K562 (cell line): ENCODE measurements around the gene SAMD4A. TPM values are rescaled to one million over a fixed set of nuclear protein-coding genes. Genes with fewer than 3 reads are reported as not detected.

Source experiments
- ATAC-seq: fragments of 200-7000 bp; cut with Tn5 transposase; 3 replicates; pipeline ENCODE4 v1.9.1; 2020; ENCODE audit warnings: moderate library complexity
- BruUV-seq: library from RNA; stranded (reverse); fragments of 400-500 nt; replicated peaks from 2 replicates; lab custom pipeline; 2021; lab: Mats Ljungman, UMichigan
- CTCF ChIA-PET: fragments of 300-600 bp; formaldehyde crosslinking; extraction: SDS; loops from one replicate; lab custom pipeline; 2021; ENCODE audit warnings: low intra/inter-chr PET ratio; lab: Yijun Ruan, JAX
- POLR2A ChIA-PET: fragments of 300-600, 350-650 bp; sonication (Branson Sonifier 250); formaldehyde crosslinking; extraction: SDS; loops from one replicate; lab custom pipeline; 2021; ENCODE audit warnings: antibody characterized with exemption, inconsistent platforms; lab: Yijun Ruan, JAX
- DNase-seq, 4 experiments: peaks; one replicate each; pipeline versions ENCODE4 v3.0.0 to v3.0.0-alpha.2; 2011 to 2018; ENCODE audit warnings: low spot score in 3 of 4, mixed read lengths in 3 of 4; ENCODE audit errors: extremely low read depth in 1 of 4
- FAIRE-seq: peaks from 2 replicates; lab custom pipeline; 2011; peaks lifted over from hg19 to GRCh38; lab: Jason Lieb, UNC
- H2AFZ ChIP-seq: 2 replicates; pipeline ENCODE4 v1.6.0; 2011; ENCODE audit warnings: low read depth, low read length, control low read depth, inconsistent platforms
- H3K27ac ChIP-seq: fragments of 200-600 bp; 3 replicates; pipeline ENCODE4 v1.8.0; 2011; ENCODE audit warnings: low read depth, mild to moderate bottlenecking, control low read depth, inconsistent platforms, low read length, moderate library complexity, mixed read lengths; ENCODE audit errors: extremely low read depth
- H3K27me3 ChIP-seq, 2 experiments: fragments of 300-600 bp in 1 of 2; 2 replicates in 1 of 2; 3 replicates in 1 of 2; pipeline versions ENCODE4 v1.6.0 to v1.8.0; 2011; ENCODE audit warnings: inconsistent platforms in 2 of 2, low read length in 2 of 2, mild to moderate bottlenecking in 1 of 2, mixed read lengths in 1 of 2, moderate library complexity in 1 of 2; ENCODE audit not compliant: control insufficient read depth in 2 of 2, insufficient read depth in 2 of 2
- H3K36me3 ChIP-seq: fragments of 300-600 bp; 3 replicates; pipeline ENCODE4 v1.8.0; 2011; ENCODE audit warnings: mild to moderate bottlenecking, low read length, inconsistent platforms; ENCODE audit not compliant: control insufficient read depth, insufficient read depth
- H3K4me1 ChIP-seq, 2 experiments: fragments of 200-600 bp in 1 of 2; replicated peaks in 1 of 2; 2 replicates in 1 of 2; 3 replicates in 1 of 2; pipeline versions ENCODE4 v1.5.1 to v1.8.0; 2011; ENCODE audit warnings: inconsistent platforms in 2 of 2, low read length in 2 of 2, mild to moderate bottlenecking in 1 of 2, mixed read lengths in 1 of 2, moderate library complexity in 1 of 2; ENCODE audit not compliant: control insufficient read depth in 2 of 2, insufficient read depth in 2 of 2
- H3K4me2 ChIP-seq: 2 replicates; pipeline ENCODE4 v1.6.1; 2011; ENCODE audit warnings: low read length, control low read depth, inconsistent platforms, mixed read lengths; ENCODE audit not compliant: insufficient read depth
- H3K4me3 ChIP-seq: fragments of 200-600 bp; sonication (generic), shearing (Covaris generic); 2 replicates; pipeline ENCODE4 v1.5.1; 2016; ENCODE audit warnings: control low read depth, inconsistent platforms
- H3K79me2 ChIP-seq: fragments of 200-600 bp; 3 replicates; pipeline ENCODE4 v1.8.0; 2011; ENCODE audit warnings: low read length, inconsistent platforms; ENCODE audit not compliant: control insufficient read depth, insufficient read depth
- H3K9ac ChIP-seq, 2 experiments: 2 replicates each; pipeline versions ENCODE4 v1.6.0 to v1.6.1; 2011; ENCODE audit warnings: low read depth in 2 of 2, low read length in 2 of 2, control low read depth in 1 of 2, inconsistent platforms in 1 of 2, mild to moderate bottlenecking in 1 of 2, mixed read lengths in 1 of 2; ENCODE audit not compliant: insufficient read depth in 1 of 2
- H3K9me1 ChIP-seq: one replicate; pipeline ENCODE4 v1.6.0; 2011; ENCODE audit warnings: inconsistent platforms, mild to moderate bottlenecking, low read length, moderate library complexity; ENCODE audit not compliant: control insufficient read depth, insufficient read depth
- H3K9me3 ChIP-seq: replicated peaks from 2 replicates; pipeline ENCODE4 v1.5.1; 2011; ENCODE audit warnings: low read depth, low read length, inconsistent platforms; ENCODE audit not compliant: control insufficient read depth, insufficient read depth
- H4K20me1 ChIP-seq: replicated peaks from 2 replicates; pipeline ENCODE4 v1.6.1; 2011; ENCODE audit warnings: low read length, inconsistent platforms, mixed read lengths; ENCODE audit not compliant: control insufficient read depth, insufficient read depth
- ARID1B ChIP-seq: fragments of 450-650 bp; IDR thresholded peaks from 2 replicates; pipeline ENCODE4 v1.6.1; 2016; ENCODE audit warnings: antibody characterized with exemption, mild to moderate bottlenecking, inconsistent platforms
- CBFA2T2 ChIP-seq: fragments of 450-650 bp; conservative IDR thresholded peaks from 2 replicates; pipeline ENCODE4 v1.6.1; 2017; ENCODE audit warnings: mild to moderate bottlenecking
- CBX1 ChIP-seq: sonication (generic); IDR thresholded peaks from 2 replicates; pipeline ENCODE4 v1.6.1; 2016; ENCODE audit warnings: antibody characterized with exemption, low read depth, mild to moderate bottlenecking
- CBX8 ChIP-seq: fragments of 200-600 bp; sonication (generic); IDR thresholded peaks from 2 replicates; pipeline ENCODE4 v1.6.1; 2012; ENCODE audit warnings: borderline replicate concordance, mixed run types, low read depth, mild to moderate bottlenecking, moderate library complexity, mixed read lengths, low read length, control low read depth, inconsistent platforms; ENCODE audit not compliant: poor library complexity, severe bottlenecking; ENCODE audit errors: extremely low read depth
- CEBPB ChIP-seq: fragments of 450-650 bp; IDR thresholded peaks from 2 replicates; pipeline ENCODE4 v1.6.1; 2016; ENCODE audit warnings: missing genetic modification characterization, missing compliant biosample characterization
- FOXA3 ChIP-seq, 2 experiments: fragments of 450-650 bp in 1 of 2; sonication (generic) in 1 of 2; formaldehyde crosslinking; IDR thresholded peaks in 1 of 2; conservative IDR thresholded peaks in 1 of 2; 2 replicates each; pipeline versions ENCODE4 v1.4.0 to v1.8.0; 2020 to 2022; ENCODE audit warnings: mild to moderate bottlenecking in 2 of 2, missing genetic modification reagents in 1 of 2
- GABPA ChIP-seq: fragments of 200-800 bp; sonication (Bioruptor generic); conservative IDR thresholded peaks from 2 replicates; pipeline ENCODE4 v1.6.1; 2016; ENCODE audit warnings: low read depth, missing genetic modification characterization, missing compliant biosample characterization
- GATA2 ChIP-seq: sonication (generic); formaldehyde crosslinking; IDR thresholded peaks from 2 replicates; pipeline ENCODE4 v1.4.0; 2020; ENCODE audit warnings: mild to moderate bottlenecking, missing genetic modification reagents
- KAT7 ChIP-seq: sonication (generic); formaldehyde crosslinking; IDR thresholded peaks from 2 replicates; pipeline ENCODE4 v1.8.0; 2022; ENCODE audit warnings: missing genetic modification reagents, mild to moderate bottlenecking, borderline replicate concordance
- LEF1 ChIP-seq: fragments of 450-650 bp; IDR thresholded peaks from 2 replicates; pipeline ENCODE4 v1.6.1; 2016; ENCODE audit warnings: mild to moderate bottlenecking
- MAFG ChIP-seq: fragments of 450-650 bp; conservative IDR thresholded peaks from 2 replicates; pipeline ENCODE4 v1.6.1; 2016; ENCODE audit warnings: missing genetic modification characterization, missing compliant biosample characterization
- NRF1 ChIP-seq, 2 experiments: fragments of 450-650 bp; IDR thresholded peaks in 1 of 2; conservative IDR thresholded peaks in 1 of 2; 2 replicates each; pipeline ENCODE4 v1.6.1; 2014; ENCODE audit warnings: mild to moderate bottlenecking in 2 of 2
- RCOR1 ChIP-seq, 2 experiments: IDR thresholded peaks; 2 replicates each; pipeline ENCODE4 v1.6.1; 2012; ENCODE audit warnings: low read depth in 2 of 2, low read length in 2 of 2, borderline replicate concordance in 1 of 2, improper control_type of control experiment in 1 of 2
- ZFP36 ChIP-seq: fragments of 150-350 bp; IDR thresholded peaks from 2 replicates; pipeline ENCODE4 v1.6.1; 2018; ENCODE audit warnings: low read length, low read depth; ENCODE audit not compliant: partially characterized antibody
- ZNF282 ChIP-seq: sonication (generic); formaldehyde crosslinking; IDR thresholded peaks from 2 replicates; pipeline ENCODE4 v1.8.1; 2023; ENCODE audit warnings: missing genetic modification reagents
- ZNF436 ChIP-seq: fragments of 250-450, 450-650 bp; sonication (Bioruptor Pico); formaldehyde crosslinking; IDR thresholded peaks from 2 replicates; pipeline ENCODE4 v1.7.0; 2020; ENCODE audit warnings: mild to moderate bottlenecking
- WGBS: fragments of 100-300 bp; shearing (Covaris generic); methylation state at CpG from one replicate; pipeline ENCODE4 v1.1.6; 2016; ENCODE audit warnings: low coverage, mixed read lengths; ENCODE audit not compliant: insufficient coverage; ENCODE audit errors: missing lambda C conversion rate; 5-methylcytosine and 5-hydroxymethylcytosine counted together
- in situ Hi-C: fragments of 300-500 bp; cut with MboI; formaldehyde crosslinking; loops from 4 replicates; pipeline ENCODE4 v1.15.0; 2018; ENCODE audit warnings: inconsistent platforms, mixed read lengths
- intact Hi-C: fragments of 100-400 bp; cut with micrococcal nuclease; formaldehyde crosslinking; loops from 2 replicates; pipeline ENCODE4 v1.14.2; 2022
- polyA plus RNA-seq, 8 experiments: library from polyadenylated mRNA; depleted of rRNA in 4 of 8; stranded (reverse) in 5 of 8; unstranded in 3 of 8; fragments of >200 nt; fragmentation: Nextera tagmentation in 2 of 8; fragmentation: Illumina TruSeq in 1 of 8; extraction: Ambion mirVana in 2 of 8; extraction: Trizol in 1 of 8; gene quantifications; 2 replicates each; pipeline versions ENCODE4 v1.2.1 to v1.2.3, GENCODE V29; 2011 to 2014; ENCODE audit warnings: inconsistent platforms in 1 of 8, missing spikeins in 1 of 8
- total RNA-seq, 7 experiments: library from RNA; depleted of rRNA in 6 of 7; stranded (reverse); fragments of >200 nt in 6 of 7; fragmentation: Illumina TruSeq in 2 of 7; extraction: Trizol in 2 of 7; gene quantifications; 2 replicates each; pipeline versions ENCODE4 v1.2.1 to v1.2.3, GENCODE V29; 2011 to 2021; ENCODE audit warnings: low replicate concordance in 1 of 7
- TF ChIP-seq, protein P1 (sequence below), 2 experiments: fragments of 450-650 bp in 1 of 2; sonication (generic) in 1 of 2; formaldehyde crosslinking; conservative IDR thresholded peaks; 2 replicates each; pipeline versions ENCODE4 v1.4.0 to v1.8.1; 2020 to 2022; ENCODE audit warnings: mild to moderate bottlenecking in 1 of 2, missing genetic modification reagents in 1 of 2
- TF ChIP-seq, protein P2 (sequence below), 2 experiments: fragments of 450-650 bp in 1 of 2; sonication (generic) in 1 of 2; formaldehyde crosslinking in 1 of 2; IDR thresholded peaks in 1 of 2; conservative IDR thresholded peaks in 1 of 2; 2 replicates each; pipeline versions ENCODE4 v1.6.1 to v1.8.1; 2016 to 2023; ENCODE audit warnings: mild to moderate bottlenecking in 2 of 2, moderate library complexity in 2 of 2, inconsistent platforms in 1 of 2, missing genetic modification reagents in 1 of 2

Gene SAMD4A
- total and polyA plus RNA-seq, 9 of the 15 experiments (the other 6 are each of a cell fraction or from before 2014, with no cell fraction given): 0.66 to 6.8 (median 3.3) TPM

DNA sequence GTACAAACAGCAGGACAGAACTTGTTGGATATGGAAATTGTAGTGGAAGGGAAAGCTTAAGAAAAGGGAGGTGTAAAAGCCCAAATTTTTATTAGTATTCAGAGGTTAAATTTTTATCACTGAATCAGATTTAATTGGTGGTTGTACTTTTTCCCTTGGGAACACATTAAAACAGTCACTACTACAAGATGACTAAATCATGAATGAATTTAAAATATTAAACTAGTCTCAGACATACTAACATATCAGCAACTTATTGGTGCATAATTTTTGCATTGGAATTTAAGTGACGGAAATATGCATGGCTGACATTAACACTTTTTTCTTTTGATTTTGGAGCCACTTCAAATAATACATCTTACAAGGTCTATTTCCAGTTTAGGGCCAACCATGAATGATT, 27.6 kb downstream of the SAMD4A start (continued):
- TF ChIP-seq ZFP36: no peak
- no peak for TF ChIP-seq ZNF282
- no peak for TF ChIP-seq GABPA (tag)
- TF ChIP-seq NRF1 (conservative IDR thresholded peaks at IDR 0.05 in 1 of 2, IDR thresholded peaks at IDR 0.05 in 1 of 2): no peak
- no peak for TF ChIP-seq KAT7 (CRISPR knock-in tag)
- no peak for TF ChIP-seq ZNF436
- TF ChIP-seq, all 486 proteins: peak for 0

DNA sequence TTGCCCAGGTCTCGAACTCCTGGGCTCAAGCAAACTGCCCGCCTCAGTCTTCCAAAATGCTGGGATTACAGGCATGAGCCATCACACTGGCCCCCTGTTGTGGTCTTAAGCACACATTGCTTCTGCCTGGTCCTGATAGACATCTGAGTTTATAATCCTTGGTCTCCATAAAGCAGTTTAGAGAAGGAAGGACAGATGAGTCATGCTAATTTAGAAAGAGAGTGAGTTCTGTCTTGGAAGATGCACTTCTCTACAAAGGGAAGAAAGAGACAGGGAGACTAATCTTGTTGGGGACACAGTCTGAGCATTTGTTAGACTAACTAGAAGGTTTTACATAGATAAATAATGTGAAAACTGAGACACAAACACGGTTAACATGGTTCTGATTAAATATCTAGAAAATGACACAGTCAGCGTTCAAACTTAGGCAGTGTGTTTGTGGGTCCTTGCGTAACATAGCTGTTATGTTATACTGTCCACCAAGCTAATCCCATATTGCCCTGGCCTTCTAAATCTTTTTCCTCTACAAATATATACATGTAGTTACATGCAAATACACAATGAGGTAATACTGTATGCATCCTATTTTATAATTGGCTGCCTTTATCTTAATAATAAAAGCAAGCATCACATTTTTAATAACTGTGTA, 31.0 kb downstream of the SAMD4A start:
- no peaks in the 10 kb centered on the region; the same call in 2 of the 3 replicates for H3K79me2 ChIP-seq
- CTCF ChIA-PET: no interaction called here
- POLR2A ChIA-PET: interaction anchor here (1.0 kb wide), 1 partner anchor 9 kb away, joined by 3 read pairs; no protein-coding TSS in a partner anchor
- no peaks in the 10 kb centered on the region for H3K9me1 ChIP-seq
- no peak overlapping the region for H2AFZ ChIP-seq
- no peak overlapping the region for H3K9ac ChIP-seq
- peaks cover 0 to 3% of the 10 kb centered on the region in 2 experiments; a peak in 2 of 5 replicates for H3K4me1 ChIP-seq
- in situ Hi-C loops: no loop called here
- peak overlapping the region; percentile 34; the same call in 1 of the 2 replicates for H3K4me2 ChIP-seq
- H4K20me1 ChIP-seq: no peaks in the 10 kb centered on the region
- FAIRE-seq (peak; percentile 79), ATAC-seq (peak; percentile 84), DNase-seq (peak; percentile 26 to 73 (median 42))
- BruUV-seq: no TSS peak
- peak overlapping the region; percentile 57; the same call in 2 of the 3 replicates for H3K27ac ChIP-seq
- H3K36me3 ChIP-seq: no peaks in the 10 kb centered on the region
- 27% methylated on average over 5 of the region's 5 CpGs for WGBS
- no peak overlapping the region for H3K4me3 ChIP-seq
- no peaks in the 10 kb centered on the region for H3K27me3 ChIP-seq
- intact Hi-C loops: no loop called here
- H3K9me3 ChIP-seq: no peaks in the 10 kb centered on the region
- TF ChIP-seq LEF1 (no peak), CEBPB (tag) (peak; percentile 80), GATA2 (peak; percentile 38; the same call in 1 of the 2 replicates), ARID1B (peak; percentile 84), CBX8 (no peak), CBFA2T2 (peak; percentile 78), RCOR1 (IDR thresholded peaks at IDR 0.05; ENCODE audit: borderline replicate concordance in 1 of 2, low read depth in 2 of 2, low read length in 2 of 2) (peak in 1 of 2 experiments; percentile 39; a peak in 1 of 4 replicates), MAFG (tag) (peak; percentile 67), CBX1 (no peak), FOXA3 (CRISPR knock-in tag; conservative IDR thresholded peaks at IDR 0.05 in 1 of 2, IDR thresholded peaks at IDR 0.05 in 1 of 2) (peak in 1 of 2 experiments; percentile 47; a peak in 2 of 4 replicates)
- TF ChIP-seq, protein P1, sequence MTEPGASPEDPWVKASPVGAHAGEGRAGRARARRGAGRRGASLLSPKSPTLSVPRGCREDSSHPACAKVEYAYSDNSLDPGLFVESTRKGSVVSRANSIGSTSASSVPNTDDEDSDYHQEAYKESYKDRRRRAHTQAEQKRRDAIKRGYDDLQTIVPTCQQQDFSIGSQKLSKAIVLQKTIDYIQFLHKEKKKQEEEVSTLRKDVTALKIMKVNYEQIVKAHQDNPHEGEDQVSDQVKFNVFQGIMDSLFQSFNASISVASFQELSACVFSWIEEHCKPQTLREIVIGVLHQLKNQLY (CRISPR knock-in tag; conservative IDR thresholded peaks at IDR 0.05): no peak
- TF ChIP-seq, protein P2, sequence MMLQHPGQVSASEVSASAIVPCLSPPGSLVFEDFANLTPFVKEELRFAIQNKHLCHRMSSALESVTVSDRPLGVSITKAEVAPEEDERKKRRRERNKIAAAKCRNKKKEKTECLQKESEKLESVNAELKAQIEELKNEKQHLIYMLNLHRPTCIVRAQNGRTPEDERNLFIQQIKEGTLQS (IDR thresholded peaks at IDR 0.05): peak; percentile 82
- TF ChIP-seq, protein P2 (CRISPR knock-in tag; conservative IDR thresholded peaks at IDR 0.05): no peak
